ENCODE results near the gene PTPRS. TPM values are rescaled to one million over a fixed set of nuclear protein-coding genes. Genes with fewer than 3 reads are reported as not detected.
"Not testable (repeated sequence)": the region's sequence is repeated elsewhere in the genome, so short reads cannot be mapped to it uniquely, and the experiment has no call there.

Gene PTPRS
- total RNA-seq: 181 TPM

- DNase-seq (ENCODE audit: low spot score in 2 of 2) (peak; percentile 98 to 99), FAIRE-seq (no peak)
Measured at GRCh38 chr19:5340637-5341447, at the start of gene PTPRS. Gene PTPRS (minus strand): TSS chr19:5340812. CDS start chr19:5286140, 54,672 bp downstream.

- FAIRE-seq (no peak), DNase-seq (ENCODE audit: low spot score in 2 of 2) (no peak)
Measured at GRCh38 chr19:5389353-5389752, 48.7 kb upstream of the PTPRS start.

- DNase-seq (ENCODE audit: low spot score in 2 of 2) (no peak), FAIRE-seq (no peak)
Measured at GRCh38 chr19:5387472-5387871, 46.9 kb upstream of the PTPRS start.

- FAIRE-seq (no peak), DNase-seq (ENCODE audit: low spot score in 2 of 2) (no peak)
Measured at GRCh38 chr19:5386841-5387240, 46.2 kb upstream of the PTPRS start.

- not testable (repeated sequence) for DNase-seq (ENCODE audit: low spot score in 2 of 2); FAIRE-seq
Measured at GRCh38 chr19:5381197-5381596, 40.6 kb upstream of the PTPRS start.

GRCh38 chr19:5380215-5380919 is 39.8 kb upstream of the PTPRS start:
- FAIRE-seq: no peak
- DNase-seq (ENCODE audit: low spot score in 2 of 2): no peak

- no peak for FAIRE-seq
- no peak for DNase-seq (ENCODE audit: low spot score in 2 of 2)
Measured at GRCh38 chr19:5376928-5377327, 36.3 kb upstream of the PTPRS start.

- FAIRE-seq: no peak
Measured at GRCh38 chr19:5372572-5373200, 32.1 kb upstream of the PTPRS start.

GRCh38 chr19:5369962-5370367 is 29.4 kb upstream of the PTPRS start:
- DNase-seq (ENCODE audit: low spot score in 2 of 2): no peak
- FAIRE-seq: no peak

More at GRCh38 chr19:5372572-5373200, 32.1 kb upstream of the PTPRS start:
- DNase-seq (ENCODE audit: low spot score in 2 of 2): no peak

GRCh38 chr19:5369304-5369703 is 28.7 kb upstream of the PTPRS start:
- FAIRE-seq (no peak), DNase-seq (ENCODE audit: low spot score in 2 of 2) (no peak)

- no peak for DNase-seq (ENCODE audit: low spot score in 2 of 2)
- FAIRE-seq: no peak
Measured at GRCh38 chr19:5367530-5368133, 27.0 kb upstream of the PTPRS start.

GRCh38 chr19:5365905-5366304 is 25.3 kb upstream of the PTPRS start:
- DNase-seq (ENCODE audit: low spot score in 2 of 2) (no peak), FAIRE-seq (no peak)

GRCh38 chr19:5364674-5365073 is 24.1 kb upstream of the PTPRS start:
- FAIRE-seq: no peak
- DNase-seq (ENCODE audit: low spot score in 2 of 2): no peak

GRCh38 chr19:5361839-5362238 is 21.2 kb upstream of the PTPRS start:
- DNase-seq (ENCODE audit: low spot score in 2 of 2); FAIRE-seq: not testable (repeated sequence)

- DNase-seq (ENCODE audit: low spot score in 2 of 2) (no peak), FAIRE-seq (no peak)
Measured at GRCh38 chr19:5361407-5361806, 20.8 kb upstream of the PTPRS start.

- FAIRE-seq (no peak), DNase-seq (ENCODE audit: low spot score in 2 of 2) (no peak)
Measured at GRCh38 chr19:5360003-5360780, 19.6 kb upstream of the PTPRS start.

GRCh38 chr19:5358173-5358800 is 17.7 kb upstream of the PTPRS start:
- FAIRE-seq (no peak), DNase-seq (ENCODE audit: low spot score in 2 of 2) (no peak)

GRCh38 chr19:5357584-5357983 is 17.0 kb upstream of the PTPRS start:
- FAIRE-seq (no peak), DNase-seq (ENCODE audit: low spot score in 2 of 2) (no peak)

GRCh38 chr19:5356918-5357317 is 16.3 kb upstream of the PTPRS start:
- FAIRE-seq: no peak
- DNase-seq (ENCODE audit: low spot score in 2 of 2): no peak

- DNase-seq (ENCODE audit: low spot score in 2 of 2): no peak
- no peak for FAIRE-seq
Measured at GRCh38 chr19:5356428-5356827, 15.8 kb upstream of the PTPRS start.
